ENCODE results near the gene TRPV5. TPM values are rescaled to one million over a fixed set of nuclear protein-coding genes. Genes with fewer than 3 reads are reported as not detected.

Gene TRPV5
- total RNA-seq, 1 donor from 2014 or later: not detected

DNA sequence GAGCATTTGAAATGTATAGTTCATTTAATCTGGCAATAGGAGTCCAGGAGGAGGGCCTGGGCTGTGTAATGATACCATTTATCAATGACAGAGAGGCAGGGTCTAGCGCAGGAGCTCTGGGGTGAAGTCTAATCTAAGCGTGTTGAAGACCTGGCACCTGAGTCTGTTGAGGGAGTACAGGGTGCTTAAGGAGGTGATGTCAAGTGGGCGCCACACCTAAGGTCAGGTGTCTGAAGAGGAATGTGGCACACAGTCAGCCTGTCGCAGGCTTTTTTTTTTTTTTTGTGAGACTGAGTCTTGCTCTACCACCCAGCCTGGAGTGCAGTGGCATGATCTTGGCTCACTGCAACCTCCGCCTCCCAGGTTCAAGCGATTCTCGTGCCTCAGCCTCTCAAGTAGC is 8.0 kb upstream of the TRPV5 start:
- H3K4me3 ChIP-seq (ENCODE audit: low read depth, low read length): no peak overlapping the region
- TF ChIP-seq, protein P1, sequence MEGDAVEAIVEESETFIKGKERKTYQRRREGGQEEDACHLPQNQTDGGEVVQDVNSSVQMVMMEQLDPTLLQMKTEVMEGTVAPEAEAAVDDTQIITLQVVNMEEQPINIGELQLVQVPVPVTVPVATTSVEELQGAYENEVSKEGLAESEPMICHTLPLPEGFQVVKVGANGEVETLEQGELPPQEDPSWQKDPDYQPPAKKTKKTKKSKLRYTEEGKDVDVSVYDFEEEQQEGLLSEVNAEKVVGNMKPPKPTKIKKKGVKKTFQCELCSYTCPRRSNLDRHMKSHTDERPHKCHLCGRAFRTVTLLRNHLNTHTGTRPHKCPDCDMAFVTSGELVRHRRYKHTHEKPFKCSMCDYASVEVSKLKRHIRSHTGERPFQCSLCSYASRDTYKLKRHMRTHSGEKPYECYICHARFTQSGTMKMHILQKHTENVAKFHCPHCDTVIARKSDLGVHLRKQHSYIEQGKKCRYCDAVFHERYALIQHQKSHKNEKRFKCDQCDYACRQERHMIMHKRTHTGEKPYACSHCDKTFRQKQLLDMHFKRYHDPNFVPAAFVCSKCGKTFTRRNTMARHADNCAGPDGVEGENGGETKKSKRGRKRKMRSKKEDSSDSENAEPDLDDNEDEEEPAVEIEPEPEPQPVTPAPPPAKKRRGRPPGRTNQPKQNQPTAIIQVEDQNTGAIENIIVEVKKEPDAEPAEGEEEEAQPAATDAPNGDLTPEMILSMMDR (conservative IDR thresholded peaks at IDR 0.05; ENCODE audit: low read depth, low read length): no peak
- DNase-seq (ENCODE audit: low read depth): no peak

DNA sequence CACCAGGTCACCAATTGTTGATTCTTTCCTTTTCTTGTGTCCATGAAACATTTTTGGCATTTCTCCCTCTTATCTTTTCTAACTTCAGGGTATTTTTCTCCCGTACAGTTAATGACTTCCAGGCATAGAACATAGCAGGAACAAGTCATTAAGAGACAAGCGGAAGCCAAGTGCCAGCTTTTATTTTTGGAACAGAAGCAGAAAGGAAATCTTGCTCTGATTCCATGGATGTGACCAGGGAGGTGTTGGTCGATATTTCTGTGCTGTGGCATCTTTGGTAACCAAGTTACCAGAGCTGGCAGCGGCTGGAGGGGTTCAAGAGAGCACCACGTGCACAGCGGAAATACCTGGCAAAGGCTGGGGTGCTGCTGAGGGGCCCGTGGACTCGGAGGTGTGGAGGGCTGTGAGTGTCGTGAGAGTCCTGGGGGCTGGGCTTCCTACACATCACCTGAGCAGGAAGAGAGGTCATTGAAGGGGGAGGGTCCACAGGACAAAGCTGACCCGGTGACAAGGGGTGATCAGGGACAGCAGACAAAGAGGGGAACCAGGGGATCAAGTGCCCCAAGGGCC is 7.5 kb upstream of the TRPV5 start:
- TF ChIP-seq, protein P1 (conservative IDR thresholded peaks at IDR 0.05; ENCODE audit: low read depth, low read length): no peak
- no peak for DNase-seq (ENCODE audit: low read depth)
- no peak overlapping the region for H3K4me3 ChIP-seq (ENCODE audit: low read depth, low read length)

DNA sequence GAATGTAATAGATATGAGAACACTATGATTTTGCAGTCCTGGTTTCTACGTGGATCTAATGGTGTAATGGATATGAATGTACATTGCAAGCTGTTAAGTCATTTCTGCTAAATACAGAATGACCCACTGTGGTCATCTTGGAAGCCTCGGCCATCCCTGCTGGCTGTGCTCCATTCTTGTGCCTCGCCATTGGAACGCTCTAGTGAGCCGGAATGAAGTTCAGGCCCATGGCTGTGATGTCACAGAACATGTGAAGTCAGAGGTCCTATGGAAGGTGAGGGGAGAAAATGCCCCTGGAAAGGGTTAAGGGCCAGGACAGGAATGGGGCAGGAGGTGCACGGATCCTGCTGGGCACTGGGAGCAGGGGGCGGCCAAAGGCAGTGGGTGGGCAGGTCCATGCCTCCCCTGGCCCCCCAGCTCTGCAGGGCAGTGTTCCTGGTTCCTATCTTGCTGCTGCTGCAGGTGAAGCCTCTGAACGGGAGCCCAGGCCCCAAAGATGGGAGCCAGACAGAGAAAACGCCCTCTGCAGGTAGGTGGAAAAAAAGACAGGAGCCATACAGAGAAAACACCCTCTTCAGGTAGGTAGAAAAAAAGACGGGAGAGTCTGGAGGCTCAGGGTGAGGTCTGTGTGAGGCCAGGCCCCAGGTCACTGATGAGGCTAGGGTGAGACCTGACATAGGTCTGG is 5.8 kb upstream of the TRPV5 start, which contains the start of gene LLCFC1:
TSS of gene LLCFC1 (plus strand) at position 259 of the 685 bp plus-strand sequence. CDS start at position 397, 138 bp downstream.
- TF ChIP-seq, protein P1 (conservative IDR thresholded peaks at IDR 0.05; ENCODE audit: low read depth, low read length): no peak
- DNase-seq (ENCODE audit: low read depth): no peak
- no peak within 1 kb of the TSS for H3K4me3 ChIP-seq (ENCODE audit: low read depth, low read length)

DNA sequence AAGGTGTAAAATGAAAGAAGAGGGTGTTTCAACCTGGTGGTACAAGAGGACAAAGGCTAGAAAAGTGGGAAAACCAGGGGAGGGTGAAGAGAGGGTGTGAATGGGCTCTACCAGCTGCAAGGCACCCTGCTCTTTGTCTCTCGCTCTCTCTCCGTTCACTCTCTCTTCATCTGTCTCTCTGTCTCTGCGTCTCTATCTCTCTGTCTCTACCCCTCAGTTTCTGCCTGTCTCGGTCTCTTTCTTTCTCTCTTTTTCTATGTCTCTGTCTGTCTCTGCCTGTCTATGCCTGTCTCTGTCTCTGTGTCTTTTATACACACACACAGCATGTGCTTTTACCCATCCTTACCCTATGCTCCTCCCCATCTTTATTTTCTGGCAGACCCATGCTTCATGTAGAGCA is 5.1 kb upstream of the TRPV5 start:
- DNase-seq (ENCODE audit: low read depth): no peak
- TF ChIP-seq, protein P1 (conservative IDR thresholded peaks at IDR 0.05; ENCODE audit: low read depth, low read length): no peak

DNA sequence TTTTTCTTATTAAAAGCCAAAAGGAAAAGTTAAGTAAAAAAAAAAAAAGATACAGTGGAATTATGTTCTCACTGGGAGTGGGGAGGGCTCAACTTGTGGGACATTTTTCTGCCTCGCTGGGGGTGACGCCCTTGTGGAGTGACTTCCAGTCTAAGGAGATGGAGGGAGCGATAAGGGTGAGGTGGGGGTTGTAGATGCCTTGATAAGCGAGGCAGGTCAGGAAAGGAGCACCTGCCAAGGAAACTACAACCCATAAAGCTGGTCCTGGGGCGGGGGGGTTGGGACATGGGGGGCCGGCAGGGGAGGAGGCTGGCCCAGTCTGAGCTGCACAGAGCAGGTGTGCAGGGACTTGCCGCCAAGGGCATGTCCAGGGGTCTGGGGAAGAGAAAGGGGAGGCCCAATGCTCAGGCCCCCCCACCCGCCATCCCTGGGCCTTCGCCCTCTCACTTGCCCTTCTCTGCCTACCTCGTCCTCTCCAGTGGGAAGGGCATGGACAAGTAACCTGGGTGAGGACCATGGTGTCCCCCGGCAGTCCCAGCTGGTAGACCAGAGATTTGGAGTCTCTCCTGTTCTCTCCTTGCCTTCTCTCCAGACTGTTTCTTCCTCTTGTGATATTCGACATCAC is 2.5 kb upstream of the TRPV5 start:
- no peak overlapping the region for H3K4me3 ChIP-seq (ENCODE audit: low read depth, low read length)
- TF ChIP-seq, protein P1 (conservative IDR thresholded peaks at IDR 0.05; ENCODE audit: low read depth, low read length): no peak
- no peak for DNase-seq (ENCODE audit: low read depth)

More for the DNA sequence above, 5.1 kb upstream of the TRPV5 start:
- H3K4me3 ChIP-seq (ENCODE audit: low read depth, low read length): no peak overlapping the region

DNA sequence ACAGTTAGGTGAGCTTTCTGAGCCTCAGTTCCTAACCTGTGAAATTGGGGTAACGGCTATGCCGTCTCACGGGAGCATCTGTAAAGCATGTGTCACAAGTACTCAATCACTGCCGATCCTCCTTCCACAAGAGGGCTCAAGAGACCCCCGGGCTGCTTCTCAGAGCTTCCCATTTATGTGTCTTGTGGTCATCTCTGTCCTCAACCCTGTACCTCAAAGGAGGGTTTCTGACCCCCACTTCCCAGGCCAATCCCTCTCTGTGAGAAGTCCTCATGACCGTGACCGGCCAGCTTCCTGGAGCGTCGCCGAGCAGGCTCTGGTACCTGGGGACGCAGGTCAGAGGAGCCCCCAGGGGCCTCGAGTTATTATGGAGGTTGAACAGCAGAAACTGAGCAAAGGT is 510 bp upstream of the TRPV5 start:
- no peak overlapping the region for H3K4me3 ChIP-seq (ENCODE audit: low read depth, low read length)
- TF ChIP-seq, protein P1 (conservative IDR thresholded peaks at IDR 0.05; ENCODE audit: low read depth, low read length): no peak
- no peak for DNase-seq (ENCODE audit: low read depth)
